Mesodermal cell (in vitro differentiated cells): Measurements from ENCODE around the gene OR4D11.
"Not testable (repeated sequence)": the region's sequence is repeated elsewhere in the genome, so short reads cannot be mapped to it uniquely, and the experiment has no call there.

Experiments
- H3K27ac ChIP-seq: 2 replicates; pipeline ENCODE4 v1.7.0; 2013; ENCODE audit warnings: mild to moderate bottlenecking, low read depth, low read length, moderate library complexity; ENCODE audit not compliant: severe bottlenecking
- H3K36me3 ChIP-seq: 2 replicates; pipeline ENCODE4 v1.7.1; 2013; ENCODE audit warnings: mild to moderate bottlenecking, low read length, moderate library complexity; ENCODE audit not compliant: control insufficient read depth, insufficient read depth
- H3K4me1 ChIP-seq: one replicate; pipeline ENCODE4 v1.7.1; 2013; ENCODE audit warnings: mild to moderate bottlenecking, low read length; ENCODE audit not compliant: insufficient read depth, control insufficient read depth, poor library complexity, severe bottlenecking
- H3K4me3 ChIP-seq: 2 replicates; pipeline ENCODE4 v1.7.0; 2013; ENCODE audit warnings: low read length, control low read depth, mild to moderate bottlenecking; ENCODE audit not compliant: insufficient read depth, poor library complexity, severe bottlenecking; ENCODE audit errors: extremely low read depth
- H3K9me3 ChIP-seq: 2 replicates; pipeline ENCODE4 v1.7.1; 2013; ENCODE audit warnings: mild to moderate bottlenecking, low read length, moderate library complexity; ENCODE audit not compliant: control insufficient read depth
- WGBS, 2 experiments: methylation state at CpG; one replicate each; pipeline ENCODE4 v1.1.5; 2013; ENCODE audit warnings: missing lambda C conversion rate in 2 of 2; ENCODE audit not compliant: insufficient coverage in 2 of 2; 5-methylcytosine and 5-hydroxymethylcytosine counted together

The OR4D11 gene

DNA sequence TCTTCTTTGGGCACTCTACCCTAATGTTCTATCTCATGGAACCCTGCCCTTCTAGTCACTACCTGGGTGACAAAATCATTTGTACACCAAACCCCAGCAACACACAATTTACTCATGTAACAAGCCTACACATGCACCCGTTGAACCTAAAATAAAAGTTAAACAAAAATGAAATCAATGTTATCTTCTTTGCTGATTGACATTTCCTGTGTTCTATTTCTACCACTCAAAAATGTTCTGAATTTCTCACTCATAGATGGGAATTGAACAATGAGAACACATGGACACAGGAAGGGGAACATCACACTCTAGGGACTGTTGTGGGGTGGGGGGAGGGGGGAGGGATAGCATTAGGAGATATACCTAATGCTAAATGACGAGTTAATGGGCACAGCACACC lies 16.8 kb downstream of the OR4D11 start:
- H3K4me1 ChIP-seq, H3K27ac ChIP-seq, H3K9me3 ChIP-seq, H3K4me3 ChIP-seq, H3K36me3 ChIP-seq: not testable (repeated sequence)
- WGBS, 2 experiments: no CpG with 5 or more reads among the region's 2 CpGs

DNA sequence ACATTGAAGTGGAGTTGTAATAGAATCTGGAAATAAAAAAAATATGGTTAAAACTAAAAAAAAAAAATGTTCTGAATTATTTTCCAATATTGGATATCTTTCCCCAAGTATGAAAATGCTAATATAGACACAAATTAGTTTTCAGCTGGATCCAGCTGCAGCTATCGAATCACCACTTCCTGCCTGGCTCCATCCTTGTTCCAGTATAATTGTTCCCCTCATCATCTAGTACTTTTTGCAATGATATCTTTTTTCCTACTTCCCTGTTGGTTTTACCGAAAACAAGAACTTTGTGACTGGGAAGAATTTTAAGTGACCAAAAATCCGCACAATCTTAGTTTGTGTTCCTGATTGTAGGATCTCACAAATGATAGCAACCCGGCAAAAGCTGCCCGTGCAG lies 17.4 kb downstream of the OR4D11 start:
- WGBS, 2 experiments: 87 to 95% methylated on average over 4 to 5 of the region's 5 CpGs
- Histone ChIP-seq H3K27ac (no peak overlapping the region), H3K4me3 (no peak overlapping the region)

GRCh38 chr11:59523541-59523940 lies 20.2 kb downstream of the OR4D11 start:
- Histone ChIP-seq H3K27ac (no peak overlapping the region), H3K4me3 (no peak overlapping the region), H3K9me3 (no peaks in the 10 kb centered on the region), H3K4me1 (no peaks in the 10 kb centered on the region), H3K36me3 (no peaks in the 10 kb centered on the region)
- WGBS, 2 experiments: 29% methylated on average over 1 of the region's 1 CpG; no CpG with 5 or more reads in 1 of the 2 experiments

More for the DNA sequence above, 17.4 kb downstream of the OR4D11 start:
- Histone ChIP-seq H3K4me1 (no peaks in the 10 kb centered on the region), H3K36me3 (no peaks in the 10 kb centered on the region), H3K9me3 (no peaks in the 10 kb centered on the region)

- H3K4me3 ChIP-seq: no peak overlapping the region
- no peaks in the 10 kb centered on the region for H3K4me1 ChIP-seq
- H3K9me3 ChIP-seq: no peaks in the 10 kb centered on the region
- H3K27ac ChIP-seq: no peak overlapping the region
- H3K36me3 ChIP-seq: no peaks in the 10 kb centered on the region
- 20 to 23% methylated on average over 3 to 5 of the region's 7 CpGs for WGBS, 2 experiments
Observed at GRCh38 chr11:59528711-59529110, 25.3 kb downstream of the OR4D11 start.

- Histone ChIP-seq H3K36me3 (no peaks in the 10 kb centered on the region), H3K27ac (no peak overlapping the region), H3K9me3 (no peaks in the 10 kb centered on the region), H3K4me1 (no peaks in the 10 kb centered on the region), H3K4me3 (no peak overlapping the region)
- 100% methylated on average over 1 of the region's 2 CpGs; no CpG with 5 or more reads in 1 of the 2 experiments for WGBS, 2 experiments
Observed at GRCh38 chr11:59532620-59533019, 29.2 kb downstream of the OR4D11 start.

DNA sequence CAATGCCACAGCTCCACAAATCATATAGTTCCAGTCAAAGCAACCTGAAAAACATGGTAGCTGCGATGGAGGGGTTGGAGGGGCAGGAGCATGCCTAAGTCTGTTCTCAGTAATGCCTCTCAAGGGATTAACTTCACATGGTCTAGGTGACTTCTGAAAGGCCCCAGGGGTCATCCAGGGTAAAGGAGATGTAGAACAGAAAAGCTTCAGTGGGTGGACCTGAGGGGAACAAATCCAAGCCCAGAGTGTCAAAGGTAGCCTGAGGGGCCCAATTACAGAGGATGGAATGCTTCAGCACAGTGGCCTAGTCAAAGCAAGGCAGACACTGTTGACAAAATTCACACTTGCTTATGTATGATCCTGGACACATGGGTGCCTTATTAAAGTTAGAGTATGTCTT lies 31.3 kb downstream of the OR4D11 start:
- no peaks in the 10 kb centered on the region for H3K36me3 ChIP-seq
- no peaks in the 10 kb centered on the region for H3K4me1 ChIP-seq
- no peak overlapping the region for H3K27ac ChIP-seq
- WGBS, 2 experiments: 100% methylated on average over 1 of the region's 1 CpG; no CpG with 5 or more reads in 1 of the 2 experiments
- no peaks in the 10 kb centered on the region for H3K9me3 ChIP-seq
- no peak overlapping the region for H3K4me3 ChIP-seq

DNA sequence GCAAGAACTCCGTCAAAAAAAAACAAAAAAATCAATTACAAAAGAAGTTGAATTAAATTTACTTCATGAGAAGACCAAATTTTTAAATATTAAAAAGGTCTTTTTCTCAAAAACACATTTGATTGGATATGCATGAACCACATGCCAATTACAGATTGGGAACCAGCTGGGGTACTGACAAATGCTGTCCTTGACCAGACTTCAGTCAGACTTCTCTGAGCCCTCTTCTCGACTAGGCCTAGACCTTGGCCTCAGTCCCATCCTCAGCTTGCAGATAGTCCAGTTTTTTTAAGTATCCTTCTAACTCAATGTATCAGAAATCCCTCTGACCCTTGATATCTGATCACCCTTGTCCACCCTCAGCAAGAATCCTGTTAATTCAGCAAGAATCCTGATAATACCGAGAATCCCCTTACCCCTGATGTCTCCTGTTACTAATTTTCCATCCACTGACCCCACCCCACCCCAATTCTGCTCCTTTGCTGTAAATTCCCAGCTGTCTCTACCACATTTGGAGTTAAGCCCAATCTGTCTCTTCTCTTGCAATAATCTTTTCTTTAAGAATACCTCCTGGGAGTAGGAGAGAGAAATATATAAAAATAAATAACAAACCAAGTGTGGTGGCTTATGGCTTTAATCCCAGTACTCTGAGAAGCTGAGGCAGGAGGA lies 38.9 kb downstream of the OR4D11 start:
- no peaks in the 10 kb centered on the region for H3K9me3 ChIP-seq
- no peak overlapping the region for H3K27ac ChIP-seq
- WGBS, 2 experiments: 72 to 100% methylated on average over 2 of the region's 3 CpGs
- no peaks in the 10 kb centered on the region for H3K4me1 ChIP-seq
- H3K4me3 ChIP-seq: no peak overlapping the region
- no peaks in the 10 kb centered on the region for H3K36me3 ChIP-seq

- not testable (repeated sequence) for H3K27ac ChIP-seq, H3K36me3 ChIP-seq, H3K9me3 ChIP-seq, H3K4me3 ChIP-seq, H3K4me1 ChIP-seq
- no CpG with 5 or more reads among the region's 3 CpGs for WGBS, 2 experiments
Observed at GRCh38 chr11:59543713-59544112, 40.3 kb downstream of the OR4D11 start.

DNA sequence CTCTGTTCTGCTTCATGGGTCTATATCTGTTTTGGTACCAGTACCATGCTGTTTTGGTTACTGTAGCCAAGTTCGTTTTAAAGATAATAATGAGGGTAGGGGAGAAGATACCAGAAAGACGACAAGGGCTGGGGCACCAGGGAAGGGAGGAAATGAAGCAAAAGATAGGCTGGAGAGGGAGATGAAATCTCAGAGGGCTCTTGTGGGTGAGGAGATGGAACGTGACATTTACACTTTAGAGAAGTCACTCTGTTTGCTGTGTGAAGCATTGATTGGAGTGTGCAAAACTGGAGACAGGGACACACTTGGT lies 41.4 kb downstream of the OR4D11 start:
- no peaks in the 10 kb centered on the region for H3K36me3 ChIP-seq
- no peak overlapping the region for H3K4me3 ChIP-seq
- no peak overlapping the region for H3K27ac ChIP-seq
- H3K9me3 ChIP-seq: no peaks in the 10 kb centered on the region
- H3K4me1 ChIP-seq: peaks cover 8% of the 10 kb centered on the region
- 75 to 93% methylated on average over 3 of the region's 3 CpGs for WGBS, 2 experiments

GRCh38 chr11:59545179-59546020 lies 42.0 kb downstream of the OR4D11 start:
- no peaks in the 10 kb centered on the region for H3K9me3 ChIP-seq
- H3K4me1 ChIP-seq: peaks cover 8% of the 10 kb centered on the region
- no peak overlapping the region for H3K4me3 ChIP-seq
- WGBS, 2 experiments: 89 to 96% methylated on average over 17 to 23 of the region's 24 CpGs
- H3K27ac ChIP-seq: no peak overlapping the region
- H3K36me3 ChIP-seq: no peaks in the 10 kb centered on the region
